ENCODE measurements around the gene PHC3.

GRCh38 chr3:170062769-170063168, 118.8 kb downstream of the PHC3 start:
- TF ChIP-seq CTCF (IDR thresholded peaks at IDR 0.05; ENCODE audit: insufficient read depth, low read length, poor library complexity, severe bottlenecking), result peak; percentile 9
- no peak for TF ChIP-seq EZH2phosphoT487 (conservative IDR thresholded peaks at IDR 0.05; ENCODE audit: low read length)
